H9 (cell line): ENCODE data around the gene ZNF736. TPM values are rescaled to one million over a fixed set of nuclear protein-coding genes. Genes with fewer than 3 reads are reported as not detected.

Source experiments
- DNase-seq: peaks from one replicate; pipeline ENCODE4 v3.0.0-alpha.2; 2017
- H2AFZ ChIP-seq: one replicate; pipeline ENCODE4 v1.6.1; 2013; ENCODE audit warnings: mild to moderate bottlenecking, low read length, control low read depth, moderate library complexity
- H2AK5ac ChIP-seq: 2 replicates; pipeline ENCODE4 v1.6.1; 2013; ENCODE audit warnings: low read length, control low read depth, mixed read lengths; ENCODE audit not compliant: insufficient read length
- H2BK120ac ChIP-seq: one replicate; pipeline ENCODE4 v1.6.1; 2013; ENCODE audit warnings: low read depth, mild to moderate bottlenecking, low read length, control low read depth, inconsistent platforms; ENCODE audit not compliant: poor library complexity, severe bottlenecking
- H2BK12ac ChIP-seq: 2 replicates; pipeline ENCODE4 v1.6.1; 2013; ENCODE audit warnings: low read length, control low read depth, mixed read lengths, low read depth; ENCODE audit not compliant: insufficient read length
- H2BK15ac ChIP-seq: 2 replicates; pipeline ENCODE4 v1.6.1; 2013; ENCODE audit warnings: low read depth, low read length, control low read depth
- H2BK20ac ChIP-seq: one replicate; pipeline ENCODE4 v1.6.1; 2013; ENCODE audit warnings: low read depth, mild to moderate bottlenecking, low read length, control low read depth, inconsistent platforms; ENCODE audit not compliant: poor library complexity, severe bottlenecking
- H2BK5ac ChIP-seq: 2 replicates; pipeline ENCODE4 v1.6.1; 2013; ENCODE audit warnings: low read length, control low read depth, mixed read lengths; ENCODE audit not compliant: insufficient read length
- H3K14ac ChIP-seq: 2 replicates; pipeline ENCODE4 v1.6.1; 2013; ENCODE audit warnings: low read length, control low read depth; ENCODE audit not compliant: insufficient read depth
- H3K18ac ChIP-seq: 2 replicates; pipeline ENCODE4 v1.6.1; 2013; ENCODE audit warnings: low read depth, mild to moderate bottlenecking, mixed read lengths, low read length, control low read depth; ENCODE audit not compliant: insufficient read length
- H3K23ac ChIP-seq: 2 replicates; pipeline ENCODE4 v1.6.1; 2013; ENCODE audit warnings: low read length, control low read depth, mixed read lengths, low read depth; ENCODE audit not compliant: insufficient read length
- H3K23me2 ChIP-seq: 2 replicates; pipeline ENCODE4 v1.6.1; 2013; ENCODE audit warnings: low read depth, mild to moderate bottlenecking, mixed read lengths, low read length, control low read depth; ENCODE audit not compliant: insufficient read length, poor library complexity, severe bottlenecking
- H3K27ac ChIP-seq: 2 replicates; pipeline ENCODE4 v1.5.1; 2013; ENCODE audit warnings: low read length, control low read depth, mixed read lengths, low read depth; ENCODE audit not compliant: insufficient read length
- H3K27me3 ChIP-seq: 2 replicates; pipeline ENCODE4 v1.6.1; 2013; ENCODE audit warnings: low read length, control low read depth, inconsistent platforms; ENCODE audit not compliant: insufficient read depth
- H3K4ac ChIP-seq: 2 replicates; pipeline ENCODE4 v1.6.1; 2013; ENCODE audit warnings: low read depth, mild to moderate bottlenecking, control low read depth, inconsistent platforms, low read length, moderate library complexity
- H3K4me1 ChIP-seq: 2 replicates; pipeline ENCODE4 v1.6.1; 2013; ENCODE audit warnings: low read length, control low read depth, inconsistent platforms; ENCODE audit not compliant: insufficient read depth
- H3K4me2 ChIP-seq: 2 replicates; pipeline ENCODE4 v1.6.1; 2013; ENCODE audit warnings: low read length, control low read depth, mixed read lengths; ENCODE audit not compliant: insufficient read length, insufficient read depth
- H3K56ac ChIP-seq: 2 replicates; pipeline ENCODE4 v1.6.1; 2013; ENCODE audit warnings: low read depth, mild to moderate bottlenecking, mixed read lengths, low read length, control low read depth; ENCODE audit not compliant: insufficient read length
- H3K79me1 ChIP-seq: 2 replicates; pipeline ENCODE4 v1.6.1; 2013; ENCODE audit warnings: low read depth, mild to moderate bottlenecking, moderate library complexity, low read length, control low read depth, inconsistent platforms; ENCODE audit not compliant: insufficient read depth, poor library complexity, severe bottlenecking
- H3K79me2 ChIP-seq: 2 replicates; pipeline ENCODE4 v1.6.1; 2013; ENCODE audit warnings: low read length, control low read depth, inconsistent platforms; ENCODE audit not compliant: insufficient read depth
- H3K9ac ChIP-seq: 2 replicates; pipeline ENCODE4 v1.6.1; 2013; ENCODE audit warnings: low read length, control low read depth, mixed read lengths; ENCODE audit not compliant: insufficient read length; ENCODE audit errors: extremely low read depth
- H3K9me3 ChIP-seq: one replicate; pipeline ENCODE4 v1.6.1; 2013; ENCODE audit warnings: low read depth, low read length, inconsistent platforms; ENCODE audit not compliant: control insufficient read depth
- H3T11ph ChIP-seq: one replicate; pipeline ENCODE4 v1.6.1; 2013; ENCODE audit warnings: mild to moderate bottlenecking, low read length, control low read depth, inconsistent platforms
- H4K20me1 ChIP-seq: one replicate; pipeline ENCODE4 v1.6.1; 2013; ENCODE audit not compliant: control insufficient read depth, insufficient read length, insufficient read depth
- H4K5ac ChIP-seq: 2 replicates; pipeline ENCODE4 v1.6.1; 2013; ENCODE audit warnings: low read depth, mild to moderate bottlenecking, mixed read lengths, low read length, control low read depth; ENCODE audit not compliant: insufficient read length
- H4K8ac ChIP-seq: replicated peaks from 2 replicates; pipeline ENCODE4 v1.6.1; 2013; ENCODE audit warnings: low read length, control low read depth, mixed read lengths, low read depth; ENCODE audit not compliant: insufficient read length
- H4K91ac ChIP-seq: 2 replicates; pipeline ENCODE4 v1.6.1; 2013; ENCODE audit warnings: low read depth, mild to moderate bottlenecking, moderate library complexity, mixed read lengths, low read length, control low read depth; ENCODE audit not compliant: insufficient read length
- H3K27ac Mint-ChIP-seq, 3 experiments: 2 replicates in 2 of 3; 3 replicates in 1 of 3; pipeline ENCODE4 v1.8.0; 2020 to 2021; ENCODE audit warnings: mixed read lengths in 3 of 3, mild to moderate bottlenecking in 1 of 3, moderate library complexity in 1 of 3
- H3K27me3 Mint-ChIP-seq: 2 replicates; pipeline ENCODE4 v1.8.0; 2021; ENCODE audit warnings: low read depth, mild to moderate bottlenecking, moderate library complexity, mixed read lengths
- H3K36me3 Mint-ChIP-seq, 3 experiments: 2 replicates in 2 of 3; 3 replicates in 1 of 3; pipeline ENCODE4 v1.8.0; 2020 to 2021; ENCODE audit warnings: low read depth in 3 of 3, mixed read lengths in 3 of 3; ENCODE audit not compliant: insufficient read depth in 1 of 3
- H3K4me1 Mint-ChIP-seq, 2 experiments: 2 replicates each; pipeline ENCODE4 v1.8.0; 2020; ENCODE audit warnings: mixed read lengths in 2 of 2
- H3K4me3 Mint-ChIP-seq, 2 experiments: 2 replicates in 1 of 2; 3 replicates in 1 of 2; pipeline ENCODE4 v1.8.0; 2020 to 2021; ENCODE audit warnings: mild to moderate bottlenecking in 2 of 2, mixed read lengths in 2 of 2, moderate library complexity in 1 of 2
- H3K9me3 Mint-ChIP-seq, 2 experiments: 2 replicates in 1 of 2; 3 replicates in 1 of 2; pipeline ENCODE4 v1.8.0; 2020; ENCODE audit warnings: mild to moderate bottlenecking in 2 of 2, mixed read lengths in 2 of 2, moderate library complexity in 1 of 2
- WGBS: extraction: QIAGEN DNeasy Blood & Tissue Kit; methylation state at CpG from one replicate; pipeline ENCODE4 v1.1.7; 2013; ENCODE audit warnings: missing lambda C conversion rate, low lambda C conversion rate, mixed read lengths; ENCODE audit not compliant: insufficient read length; ENCODE audit errors: extremely low coverage; 5-methylcytosine and 5-hydroxymethylcytosine counted together
- total RNA-seq: library from RNA; stranded (reverse); gene quantifications from 2 replicates; pipeline ENCODE4 v1.2.1, GENCODE V29; 2021
- TF ChIP-seq, protein P1 (sequence below): fragments of 200-600 bp; sonication (generic); conservative IDR thresholded peaks from 3 replicates; pipeline ENCODE4 v1.8.0; 2021; ENCODE audit warnings: antibody characterized with exemption, mild to moderate bottlenecking

Gene ZNF736
- total RNA-seq, 1 experiment from 2014 or later, result not detected

DNA sequence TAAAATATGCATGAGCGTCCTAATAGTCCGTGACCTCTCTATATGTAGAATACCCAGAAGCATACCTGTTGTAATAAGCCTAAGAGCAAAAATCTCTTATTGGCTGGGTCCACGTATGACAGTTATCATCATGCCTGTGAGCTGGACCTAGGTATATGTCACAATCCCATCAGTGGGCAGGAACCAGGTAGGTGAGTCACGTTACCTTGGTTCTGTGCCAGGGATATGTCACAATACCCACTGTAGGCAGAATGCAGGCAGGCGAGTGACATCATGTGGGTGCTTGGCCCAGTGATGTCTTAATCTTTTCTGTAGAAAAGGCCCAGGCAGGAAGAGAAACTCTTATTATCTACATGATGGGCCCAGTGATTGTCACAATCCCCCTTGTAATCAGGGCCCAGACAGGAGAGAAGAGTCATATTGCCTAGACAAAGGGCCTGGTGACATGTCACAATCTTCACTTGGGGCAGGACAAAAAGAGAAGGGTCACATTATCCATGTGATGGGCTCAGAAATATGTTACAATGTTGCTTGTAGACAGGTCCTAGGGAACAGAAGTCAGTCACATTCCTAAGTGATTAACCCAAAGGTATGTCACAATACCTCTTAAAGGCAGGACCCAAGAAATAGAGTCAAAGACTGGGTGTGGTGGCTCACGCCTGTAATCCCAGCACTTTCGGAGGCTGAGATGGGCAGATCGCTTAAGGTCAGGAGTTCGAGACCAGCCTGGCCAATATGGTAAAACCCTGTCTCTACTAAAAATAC lies 12.9 kb upstream of the ZNF736 start:
- H4K8ac ChIP-seq, result no peak overlapping the region
- Mint-ChIP-seq H3K9me3 (peaks cover 92 to 94% of the 10 kb centered on the region in 2 experiments), H3K4me3 (no peak overlapping the region), H3K36me3 (peaks cover 21 to 39% (median 26%) of the 10 kb centered on the region in 3 experiments; a peak in 6 of 7 replicates), H3K4me1 (no peaks in the 10 kb centered on the region), H3K27ac (no peak overlapping the region), H3K27me3 (peaks cover 2% of the 10 kb centered on the region)
- H2AK5ac ChIP-seq, result no peak overlapping the region
- no CpG with 5 or more reads among the region's 9 CpGs for WGBS
- H3K79me1 ChIP-seq, result no peaks in the 10 kb centered on the region
- no peaks in the 10 kb centered on the region for H3K23me2 ChIP-seq
- no peak overlapping the region for H3K4me2 ChIP-seq
- no peaks in the 10 kb centered on the region for H4K20me1 ChIP-seq
- no peaks in the 10 kb centered on the region for H3K79me2 ChIP-seq
- H3K9ac ChIP-seq, result no peak overlapping the region
- DNase-seq, result no peak
- no peak overlapping the region for H2BK20ac ChIP-seq
- no peak overlapping the region for H3K4ac ChIP-seq
- H2AFZ ChIP-seq, result no peak overlapping the region
- no peak overlapping the region for H2BK120ac ChIP-seq
- no peaks in the 10 kb centered on the region for H3K4me1 ChIP-seq
- H2BK15ac ChIP-seq, result no peak overlapping the region
- H3K18ac ChIP-seq, result no peak overlapping the region
- peaks cover 94% of the 10 kb centered on the region for H3K9me3 ChIP-seq
- no peak overlapping the region for H3T11ph ChIP-seq
- no peak overlapping the region for H3K23ac ChIP-seq
- no peak overlapping the region for H2BK5ac ChIP-seq
- no peaks in the 10 kb centered on the region for H3K27me3 ChIP-seq
- no peak overlapping the region for H2BK12ac ChIP-seq
- no peak overlapping the region for H3K27ac ChIP-seq
- no peak overlapping the region for H3K14ac ChIP-seq
- H4K91ac ChIP-seq, result no peak overlapping the region
- H4K5ac ChIP-seq, result no peak overlapping the region
- TF ChIP-seq, protein P1, sequence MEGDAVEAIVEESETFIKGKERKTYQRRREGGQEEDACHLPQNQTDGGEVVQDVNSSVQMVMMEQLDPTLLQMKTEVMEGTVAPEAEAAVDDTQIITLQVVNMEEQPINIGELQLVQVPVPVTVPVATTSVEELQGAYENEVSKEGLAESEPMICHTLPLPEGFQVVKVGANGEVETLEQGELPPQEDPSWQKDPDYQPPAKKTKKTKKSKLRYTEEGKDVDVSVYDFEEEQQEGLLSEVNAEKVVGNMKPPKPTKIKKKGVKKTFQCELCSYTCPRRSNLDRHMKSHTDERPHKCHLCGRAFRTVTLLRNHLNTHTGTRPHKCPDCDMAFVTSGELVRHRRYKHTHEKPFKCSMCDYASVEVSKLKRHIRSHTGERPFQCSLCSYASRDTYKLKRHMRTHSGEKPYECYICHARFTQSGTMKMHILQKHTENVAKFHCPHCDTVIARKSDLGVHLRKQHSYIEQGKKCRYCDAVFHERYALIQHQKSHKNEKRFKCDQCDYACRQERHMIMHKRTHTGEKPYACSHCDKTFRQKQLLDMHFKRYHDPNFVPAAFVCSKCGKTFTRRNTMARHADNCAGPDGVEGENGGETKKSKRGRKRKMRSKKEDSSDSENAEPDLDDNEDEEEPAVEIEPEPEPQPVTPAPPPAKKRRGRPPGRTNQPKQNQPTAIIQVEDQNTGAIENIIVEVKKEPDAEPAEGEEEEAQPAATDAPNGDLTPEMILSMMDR, result no peak
- H3K56ac ChIP-seq, result no peak overlapping the region
